Tibial nerve (tissue), 4 donors: ENCODE data around the gene SSH2.

Experiments used
- EP300 ChIP-seq, 2 donors: sonication (generic); formaldehyde crosslinking; IDR thresholded peaks; one replicate each; pipeline ENCODE4 v1.6.1; 2017; ENCODE audit warnings: antibody characterized with exemption in 2 of 2, mild to moderate bottlenecking in 1 of 2
- TF ChIP-seq, protein P1 (sequence below), 5 experiments: fragments of 200-600 bp in 3 of 5; fragments of 450-650 bp in 2 of 5; sonication (generic) in 3 of 5; IDR thresholded peaks; one replicate each; pipeline ENCODE4 v1.5.1; 2016 to 2019; ENCODE audit warnings: antibody characterized with exemption in 5 of 5, mild to moderate bottlenecking in 3 of 5, moderate library complexity in 2 of 5

DNA sequence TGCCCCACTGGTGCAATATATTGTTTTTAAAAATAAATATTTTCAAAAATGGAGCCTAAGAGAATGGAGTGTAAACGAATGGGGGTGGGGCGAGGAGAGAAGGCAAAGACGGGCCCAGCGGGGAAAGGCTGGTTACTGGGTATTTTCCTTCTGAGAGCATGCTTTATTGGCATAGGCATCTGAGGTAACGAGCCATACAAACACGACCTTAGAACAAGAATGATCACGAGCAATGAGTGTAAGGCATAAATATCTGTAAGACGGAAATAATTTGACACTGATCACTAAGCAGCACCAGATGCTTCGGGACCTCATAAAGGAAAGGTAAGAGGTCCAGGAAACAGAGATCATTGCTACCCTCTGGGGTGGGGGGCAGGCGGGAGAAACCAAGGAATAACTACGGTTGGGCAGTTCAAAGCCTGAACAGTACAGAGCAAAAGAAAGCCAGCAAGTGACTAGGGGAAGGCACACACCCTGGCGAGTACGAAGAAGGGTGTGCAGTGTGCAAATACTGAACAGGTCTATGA, 959 bp downstream of the SSH2 start:
- TF ChIP-seq, protein P1, sequence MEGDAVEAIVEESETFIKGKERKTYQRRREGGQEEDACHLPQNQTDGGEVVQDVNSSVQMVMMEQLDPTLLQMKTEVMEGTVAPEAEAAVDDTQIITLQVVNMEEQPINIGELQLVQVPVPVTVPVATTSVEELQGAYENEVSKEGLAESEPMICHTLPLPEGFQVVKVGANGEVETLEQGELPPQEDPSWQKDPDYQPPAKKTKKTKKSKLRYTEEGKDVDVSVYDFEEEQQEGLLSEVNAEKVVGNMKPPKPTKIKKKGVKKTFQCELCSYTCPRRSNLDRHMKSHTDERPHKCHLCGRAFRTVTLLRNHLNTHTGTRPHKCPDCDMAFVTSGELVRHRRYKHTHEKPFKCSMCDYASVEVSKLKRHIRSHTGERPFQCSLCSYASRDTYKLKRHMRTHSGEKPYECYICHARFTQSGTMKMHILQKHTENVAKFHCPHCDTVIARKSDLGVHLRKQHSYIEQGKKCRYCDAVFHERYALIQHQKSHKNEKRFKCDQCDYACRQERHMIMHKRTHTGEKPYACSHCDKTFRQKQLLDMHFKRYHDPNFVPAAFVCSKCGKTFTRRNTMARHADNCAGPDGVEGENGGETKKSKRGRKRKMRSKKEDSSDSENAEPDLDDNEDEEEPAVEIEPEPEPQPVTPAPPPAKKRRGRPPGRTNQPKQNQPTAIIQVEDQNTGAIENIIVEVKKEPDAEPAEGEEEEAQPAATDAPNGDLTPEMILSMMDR (IDR thresholded peaks at IDR 0.05) = no peak
- TF ChIP-seq EP300 (IDR thresholded peaks at IDR 0.05) = no peak
